Measurements from ENCODE around the gene SMIM41.

The SMIM41 gene

GRCh38 chr12:52149182-52149641, 69.7 kb downstream of the SMIM41 start:
- no peak for DNase-seq (ENCODE audit: low read depth)
- TF ChIP-seq CTCF (IDR thresholded peaks at IDR 0.05; ENCODE audit: insufficient read depth, low read depth, low read length, missing control alignments): no peak
- no peak overlapping the region for H3K4me3 ChIP-seq (ENCODE audit: low read depth, low read length)

GRCh38 chr12:52149651-52150241, 70.2 kb downstream of the SMIM41 start:
- no peak overlapping the region for H3K4me3 ChIP-seq (ENCODE audit: low read depth, low read length)
- DNase-seq (ENCODE audit: low read depth): no peak
- TF ChIP-seq CTCF (IDR thresholded peaks at IDR 0.05; ENCODE audit: insufficient read depth, low read depth, low read length, missing control alignments): no peak

- H3K4me3 ChIP-seq (ENCODE audit: low read depth, low read length): no peak overlapping the region
- TF ChIP-seq CTCF (IDR thresholded peaks at IDR 0.05; ENCODE audit: insufficient read depth, low read depth, low read length, missing control alignments): no peak
- DNase-seq (ENCODE audit: low read depth): no peak
Measured at GRCh38 chr12:52151153-52151836, 71.8 kb downstream of the SMIM41 start.

GRCh38 chr12:52151837-52152783, 72.6 kb downstream of the SMIM41 start:
- no peak overlapping the region for H3K4me3 ChIP-seq (ENCODE audit: low read depth, low read length)
- peak; percentile 78 for TF ChIP-seq CTCF (IDR thresholded peaks at IDR 0.05; ENCODE audit: insufficient read depth, low read depth, low read length, missing control alignments)
- DNase-seq (ENCODE audit: low read depth): peak; percentile 50

- H3K4me3 ChIP-seq (ENCODE audit: low read depth, low read length): no peak overlapping the region
- no peak for TF ChIP-seq CTCF (IDR thresholded peaks at IDR 0.05; ENCODE audit: insufficient read depth, low read depth, low read length, missing control alignments)
- DNase-seq (ENCODE audit: low read depth): no peak
Measured at GRCh38 chr12:52152905-52153317, 73.4 kb downstream of the SMIM41 start.

- no peak for TF ChIP-seq CTCF (IDR thresholded peaks at IDR 0.05; ENCODE audit: insufficient read depth, low read depth, low read length, missing control alignments)
- peak; percentile 23 for DNase-seq (ENCODE audit: low read depth)
- no peak overlapping the region for H3K4me3 ChIP-seq (ENCODE audit: low read depth, low read length)
Measured at GRCh38 chr12:52155048-52155868, 75.8 kb downstream of the SMIM41 start.
